ENCODE data around the gene OR52N4. TPM values are rescaled to one million over a fixed set of nuclear protein-coding genes. Genes with fewer than 3 reads are reported as not detected.

Gene OR52N4
- total RNA-seq, 3 donors from 2014 or later (not counting 1 experiment from before 2014, with no cell fraction given): 1.2 to 2.1 (median 1.3) TPM

GRCh38 chr11:5727691-5728090 is 26.4 kb upstream of the OR52N4 start:
- no peak for ATAC-seq
- TF ChIP-seq, protein P1, sequence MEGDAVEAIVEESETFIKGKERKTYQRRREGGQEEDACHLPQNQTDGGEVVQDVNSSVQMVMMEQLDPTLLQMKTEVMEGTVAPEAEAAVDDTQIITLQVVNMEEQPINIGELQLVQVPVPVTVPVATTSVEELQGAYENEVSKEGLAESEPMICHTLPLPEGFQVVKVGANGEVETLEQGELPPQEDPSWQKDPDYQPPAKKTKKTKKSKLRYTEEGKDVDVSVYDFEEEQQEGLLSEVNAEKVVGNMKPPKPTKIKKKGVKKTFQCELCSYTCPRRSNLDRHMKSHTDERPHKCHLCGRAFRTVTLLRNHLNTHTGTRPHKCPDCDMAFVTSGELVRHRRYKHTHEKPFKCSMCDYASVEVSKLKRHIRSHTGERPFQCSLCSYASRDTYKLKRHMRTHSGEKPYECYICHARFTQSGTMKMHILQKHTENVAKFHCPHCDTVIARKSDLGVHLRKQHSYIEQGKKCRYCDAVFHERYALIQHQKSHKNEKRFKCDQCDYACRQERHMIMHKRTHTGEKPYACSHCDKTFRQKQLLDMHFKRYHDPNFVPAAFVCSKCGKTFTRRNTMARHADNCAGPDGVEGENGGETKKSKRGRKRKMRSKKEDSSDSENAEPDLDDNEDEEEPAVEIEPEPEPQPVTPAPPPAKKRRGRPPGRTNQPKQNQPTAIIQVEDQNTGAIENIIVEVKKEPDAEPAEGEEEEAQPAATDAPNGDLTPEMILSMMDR (IDR thresholded peaks at IDR 0.05): no peak
- intact Hi-C loops (cut with micrococcal nuclease): no loop called here

GRCh38 chr11:5736396-5736795 is 17.6 kb upstream of the OR52N4 start, which contains the start of gene OR56B1:
Gene OR56B1 (plus strand): TSS chr11:5736448. CDS start chr11:5736517, 69 bp downstream.
- intact Hi-C loops (cut with micrococcal nuclease): no loop called here
- WGBS (ENCODE audit: insufficient coverage): 95% methylated on average over 1 of the region's 1 CpG
- TF ChIP-seq, protein P1 (IDR thresholded peaks at IDR 0.05): no peak
- H3K36me3 ChIP-seq (ENCODE audit: control insufficient read depth, insufficient read depth, low read length): no peaks in the 10 kb centered on the region
- H3K27ac ChIP-seq (ENCODE audit: low read length): no peak within 1 kb of the TSS
- H3K9me3 ChIP-seq (ENCODE audit: control insufficient read depth, insufficient read depth, low read length): peaks cover 2% of the 10 kb centered on the region
- Mint-ChIP-seq H3K27ac (no peak within 1 kb of the TSS), H3K36me3 (peaks cover 13% of the 10 kb centered on the region), H3K27me3 (ENCODE audit: low read depth in 2 of 2) (peaks cover 6 to 13% of the 10 kb centered on the region in 2 donors), H3K4me3 (no peak within 1 kb of the TSS), H3K4me1 (no peaks in the 10 kb centered on the region), H3K9me3 (peaks cover 2 to 8% of the 10 kb centered on the region in 2 donors)
- H3K4me1 ChIP-seq (ENCODE audit: control insufficient read depth, insufficient read depth, low read length): no peaks in the 10 kb centered on the region
- H3K27me3 ChIP-seq (ENCODE audit: control insufficient read depth, insufficient read depth, low read length): no peaks in the 10 kb centered on the region
- H3K4me3 ChIP-seq (ENCODE audit: low read length): no peak within 1 kb of the TSS
- DNase-seq: no peak
- ATAC-seq: no peak

More at GRCh38 chr11:5727691-5728090, 26.4 kb upstream of the OR52N4 start:
- Histone ChIP-seq H3K9me3 (ENCODE audit: control insufficient read depth, insufficient read depth, low read length) (no peaks in the 10 kb centered on the region), H3K4me3 (ENCODE audit: low read length) (no peak overlapping the region), H3K4me1 (ENCODE audit: control insufficient read depth, insufficient read depth, low read length) (no peaks in the 10 kb centered on the region), H3K27me3 (ENCODE audit: control insufficient read depth, insufficient read depth, low read length) (no peaks in the 10 kb centered on the region), H3K36me3 (ENCODE audit: control insufficient read depth, insufficient read depth, low read length) (no peaks in the 10 kb centered on the region), H3K27ac (ENCODE audit: low read length) (no peak overlapping the region)
- Mint-ChIP-seq H3K9me3 (no peaks in the 10 kb centered on the region), H3K4me3 (no peak overlapping the region), H3K36me3 (no peaks in the 10 kb centered on the region), H3K4me1 (no peaks in the 10 kb centered on the region), H3K27ac (no peak overlapping the region), H3K27me3 (ENCODE audit: low read depth in 2 of 2) (peaks cover 4 to 12% of the 10 kb centered on the region in 2 donors)
- no peak for DNase-seq
- WGBS (ENCODE audit: insufficient coverage): 100% methylated on average over 1 of the region's 1 CpG

- no peaks in the 10 kb centered on the region for H3K4me1 Mint-ChIP-seq
- H3K4me1 ChIP-seq (ENCODE audit: control insufficient read depth, insufficient read depth, low read length): no peaks in the 10 kb centered on the region
- peaks cover 20% of the 10 kb centered on the region for H3K36me3 Mint-ChIP-seq
- no peaks in the 10 kb centered on the region for H3K36me3 ChIP-seq (ENCODE audit: control insufficient read depth, insufficient read depth, low read length)
- no peak for ATAC-seq
- peaks cover 12 to 17% of the 10 kb centered on the region in 2 donors for H3K27me3 Mint-ChIP-seq (ENCODE audit: low read depth in 2 of 2)
- no peak overlapping the region for H3K27ac ChIP-seq (ENCODE audit: low read length)
- no peaks in the 10 kb centered on the region for H3K27me3 ChIP-seq (ENCODE audit: control insufficient read depth, insufficient read depth, low read length)
- intact Hi-C loops (cut with micrococcal nuclease): no loop called here
- H3K9me3 Mint-ChIP-seq: peaks cover 6 to 14% of the 10 kb centered on the region in 2 donors
- TF ChIP-seq, protein P1 (IDR thresholded peaks at IDR 0.05): no peak
- H3K4me3 Mint-ChIP-seq: no peak overlapping the region
- DNase-seq: no peak
- peaks cover 6% of the 10 kb centered on the region for H3K9me3 ChIP-seq (ENCODE audit: control insufficient read depth, insufficient read depth, low read length)
- no peak overlapping the region for H3K4me3 ChIP-seq (ENCODE audit: low read length)
- no peak overlapping the region for H3K27ac Mint-ChIP-seq
Measured at GRCh38 chr11:5737091-5737490, 17.0 kb upstream of the OR52N4 start.

All from natural killer cell (primary cell).